ENCODE data around the gene PFKFB3.

DNA sequence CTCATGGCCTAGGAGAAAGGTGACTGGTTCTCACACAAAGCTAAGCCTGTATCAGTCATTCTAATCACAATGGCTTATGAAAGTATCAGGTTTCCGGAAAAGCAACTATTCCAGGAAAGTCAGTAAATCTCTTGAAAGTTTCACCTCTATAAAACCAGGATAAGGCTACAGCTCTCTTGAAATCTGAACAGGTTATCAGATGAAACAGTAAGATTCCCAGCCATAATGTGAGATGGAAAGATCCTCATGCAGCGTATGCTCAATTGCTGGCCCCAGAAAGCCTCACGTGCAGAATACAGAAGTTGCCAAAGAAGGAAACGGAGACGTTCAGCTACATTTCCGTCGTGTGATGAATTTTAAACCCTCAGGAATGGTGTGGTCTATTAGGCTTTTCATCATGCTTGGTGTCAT is 90.0 kb downstream of the PFKFB3 start:
- TF ChIP-seq CTCF (IDR thresholded peaks at IDR 0.05) (no peak), POLR2A (IDR thresholded peaks at IDR 0.05) (no peak), POLR2AphosphoS5 (IDR thresholded peaks at IDR 0.05; ENCODE audit: insufficient read depth in 1 of 2, low read depth in 1 of 2) (no peak)

Data from vagina (tissue), 2 donors.